ENCODE data around the gene PDXP.

DNA sequence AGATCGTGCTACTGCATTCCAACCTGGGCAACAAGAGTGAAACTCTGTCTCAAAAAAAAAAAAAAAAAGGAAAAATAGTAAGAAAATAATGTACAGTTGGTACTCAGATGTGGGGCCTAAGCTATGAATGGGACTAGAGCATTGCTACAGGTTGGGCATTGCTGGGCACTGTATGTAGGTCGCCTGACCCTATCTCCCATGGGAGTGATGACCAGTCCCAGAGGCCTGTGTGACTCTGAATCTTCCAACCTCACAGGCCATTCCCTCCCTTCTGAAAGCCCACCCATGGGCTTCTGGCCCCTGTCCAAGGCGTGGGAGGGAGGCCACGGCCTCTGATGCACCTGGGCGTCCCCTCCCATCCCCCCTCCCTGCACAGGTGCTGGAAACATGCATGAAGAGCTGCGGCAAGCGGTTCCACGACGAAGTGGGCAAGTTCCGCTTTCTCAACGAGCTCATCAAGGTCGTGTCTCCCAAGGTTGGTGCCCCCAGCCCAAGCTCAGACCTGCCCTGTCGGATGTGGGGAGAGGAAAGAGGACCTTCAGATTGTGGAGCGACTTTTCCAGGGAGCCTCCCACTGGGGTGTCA is 40.4 kb upstream of the PDXP start:
- no peak for TF ChIP-seq POLR2A (IDR thresholded peaks at IDR 0.05)
- TF ChIP-seq, protein P1, sequence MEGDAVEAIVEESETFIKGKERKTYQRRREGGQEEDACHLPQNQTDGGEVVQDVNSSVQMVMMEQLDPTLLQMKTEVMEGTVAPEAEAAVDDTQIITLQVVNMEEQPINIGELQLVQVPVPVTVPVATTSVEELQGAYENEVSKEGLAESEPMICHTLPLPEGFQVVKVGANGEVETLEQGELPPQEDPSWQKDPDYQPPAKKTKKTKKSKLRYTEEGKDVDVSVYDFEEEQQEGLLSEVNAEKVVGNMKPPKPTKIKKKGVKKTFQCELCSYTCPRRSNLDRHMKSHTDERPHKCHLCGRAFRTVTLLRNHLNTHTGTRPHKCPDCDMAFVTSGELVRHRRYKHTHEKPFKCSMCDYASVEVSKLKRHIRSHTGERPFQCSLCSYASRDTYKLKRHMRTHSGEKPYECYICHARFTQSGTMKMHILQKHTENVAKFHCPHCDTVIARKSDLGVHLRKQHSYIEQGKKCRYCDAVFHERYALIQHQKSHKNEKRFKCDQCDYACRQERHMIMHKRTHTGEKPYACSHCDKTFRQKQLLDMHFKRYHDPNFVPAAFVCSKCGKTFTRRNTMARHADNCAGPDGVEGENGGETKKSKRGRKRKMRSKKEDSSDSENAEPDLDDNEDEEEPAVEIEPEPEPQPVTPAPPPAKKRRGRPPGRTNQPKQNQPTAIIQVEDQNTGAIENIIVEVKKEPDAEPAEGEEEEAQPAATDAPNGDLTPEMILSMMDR (IDR thresholded peaks at IDR 0.05 in 8 of 11, conservative IDR thresholded peaks at IDR 0.05 in 3 of 11): no peak
